GM18502 (cell line): Measurements from ENCODE around the gene TMEM229B.

Experiments used
- ATAC-seq: cut with Tn5 transposase; IDR thresholded peaks from one replicate; pipeline ENCODE4 v1.9.1; 2021; ENCODE audit warnings: mild to moderate bottlenecking; ENCODE audit not compliant: unreplicated experiment, poor library complexity

TMEM229B gene

DNA sequence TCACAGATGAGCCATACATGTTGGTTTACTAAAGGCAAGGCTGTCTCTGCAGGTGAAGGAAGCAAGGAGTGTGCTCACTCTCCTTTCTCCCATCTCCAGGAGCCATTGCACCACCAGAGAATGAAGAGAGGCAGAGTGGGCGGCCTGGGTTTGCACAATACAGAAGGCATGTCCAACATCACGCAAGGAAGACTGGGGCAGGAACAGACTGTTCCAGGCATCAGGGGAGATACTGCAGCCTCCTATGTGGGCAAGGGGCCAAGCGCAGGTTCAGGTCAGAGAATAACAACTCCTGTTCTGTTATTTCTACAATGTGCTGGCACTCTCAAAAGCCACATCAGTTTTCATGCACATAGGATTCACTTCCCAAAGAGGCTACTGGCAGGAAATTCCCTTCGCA lies 1.7 kb upstream of the TMEM229B start:
- no peak for ATAC-seq

DNA sequence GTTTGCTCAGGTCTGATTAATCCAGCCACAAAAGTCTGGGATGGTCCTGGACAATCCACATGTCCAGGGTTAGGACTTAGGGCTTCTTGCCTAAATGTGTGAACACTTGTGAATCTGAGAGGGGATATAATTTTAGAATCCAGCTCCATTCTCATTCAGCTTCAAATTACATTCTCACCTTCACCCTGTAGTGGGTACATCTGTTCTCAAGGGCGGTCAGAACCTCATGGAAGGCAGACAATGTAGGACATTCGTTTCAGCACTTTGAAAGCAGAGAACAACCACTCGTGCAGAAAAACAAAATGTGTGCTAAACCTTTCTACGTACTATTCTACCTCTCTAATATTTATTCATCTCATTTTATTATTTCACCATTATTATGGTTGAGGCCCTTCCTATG lies 1.2 kb downstream of the TMEM229B start:
- no peak for ATAC-seq

DNA sequence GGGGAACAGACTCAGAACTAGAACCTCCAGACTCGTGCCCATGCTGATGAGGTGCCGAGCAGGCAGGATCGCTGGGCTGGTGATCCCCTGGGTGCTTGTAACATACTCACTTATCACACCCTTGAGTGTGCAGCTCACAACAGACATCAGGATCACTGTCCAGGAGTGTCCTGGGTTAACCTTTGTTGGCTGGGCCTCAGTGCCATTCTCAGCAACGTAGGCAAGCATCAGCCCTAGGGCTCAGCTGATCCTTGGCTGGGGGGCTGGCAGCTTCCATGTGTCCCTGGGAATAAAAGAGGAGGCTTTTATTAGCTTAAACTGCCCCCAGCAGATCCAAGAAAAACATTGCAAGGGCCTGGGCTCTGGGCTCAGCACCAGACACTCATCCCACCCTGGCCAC lies 1.6 kb downstream of the TMEM229B start:
- ATAC-seq, result no peak

DNA sequence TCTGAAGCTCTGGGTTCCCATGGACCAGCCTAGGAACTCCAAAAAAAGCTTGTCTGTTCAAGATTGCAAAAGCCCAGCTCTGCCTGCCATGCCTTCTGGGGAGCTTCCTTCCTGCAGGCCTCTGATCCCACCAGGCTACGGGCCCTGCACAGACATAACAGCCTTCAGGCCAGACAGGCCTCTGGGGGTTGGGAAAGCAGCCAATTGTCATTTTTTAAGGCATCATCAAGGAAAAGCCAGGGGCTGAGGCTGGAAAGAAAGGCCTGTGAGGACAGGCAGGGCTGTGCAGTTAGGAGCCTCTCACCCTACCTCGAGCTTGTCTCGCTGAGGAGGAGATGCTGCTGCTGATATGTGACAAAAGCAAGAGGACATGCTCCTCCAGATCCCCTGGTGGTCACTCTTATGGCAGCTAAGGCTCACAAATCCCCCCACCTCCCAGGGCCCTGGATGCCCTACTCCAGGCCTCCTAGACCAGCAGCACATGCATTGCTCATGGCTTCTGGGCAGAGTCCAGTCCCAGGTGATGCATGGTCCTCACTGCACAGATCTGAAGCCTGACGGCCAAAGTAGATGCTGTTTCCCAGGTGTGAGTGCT lies 2.9 kb downstream of the TMEM229B start:
- ATAC-seq, result no peak

DNA sequence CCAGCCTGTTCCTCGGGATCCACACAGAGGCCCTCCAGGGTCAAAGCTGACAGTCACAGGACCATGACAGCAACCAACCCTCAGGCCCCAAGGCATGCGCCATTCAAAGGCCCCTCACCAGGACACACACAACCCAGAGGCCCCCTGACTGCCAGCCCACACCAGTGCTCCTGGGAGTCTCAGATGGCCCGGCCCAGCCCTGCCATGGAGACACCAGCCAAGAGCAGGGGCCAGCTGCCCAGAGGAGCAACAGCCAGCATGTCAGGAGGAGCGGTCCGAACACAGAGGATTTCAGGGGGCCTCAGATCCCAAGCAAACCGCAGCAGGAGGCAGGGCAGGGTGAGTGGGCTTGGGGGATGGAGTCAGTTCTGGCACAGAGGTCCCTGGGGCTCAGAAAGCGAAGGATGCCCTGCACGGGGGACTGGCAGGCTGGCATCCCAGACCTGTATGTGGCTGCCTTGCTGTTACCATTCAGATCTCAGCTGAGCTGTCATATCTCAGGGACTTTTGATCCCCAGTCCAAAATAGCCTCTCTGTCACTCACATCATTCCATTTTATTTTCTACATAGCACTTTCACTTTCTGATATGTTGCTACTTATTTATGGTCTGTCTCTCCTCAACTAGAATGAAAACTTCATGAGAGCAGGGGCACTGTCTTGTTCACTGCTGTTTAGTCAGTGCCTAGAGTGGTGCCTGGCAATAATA lies 4.8 kb downstream of the TMEM229B start:
- ATAC-seq, result no peak

DNA sequence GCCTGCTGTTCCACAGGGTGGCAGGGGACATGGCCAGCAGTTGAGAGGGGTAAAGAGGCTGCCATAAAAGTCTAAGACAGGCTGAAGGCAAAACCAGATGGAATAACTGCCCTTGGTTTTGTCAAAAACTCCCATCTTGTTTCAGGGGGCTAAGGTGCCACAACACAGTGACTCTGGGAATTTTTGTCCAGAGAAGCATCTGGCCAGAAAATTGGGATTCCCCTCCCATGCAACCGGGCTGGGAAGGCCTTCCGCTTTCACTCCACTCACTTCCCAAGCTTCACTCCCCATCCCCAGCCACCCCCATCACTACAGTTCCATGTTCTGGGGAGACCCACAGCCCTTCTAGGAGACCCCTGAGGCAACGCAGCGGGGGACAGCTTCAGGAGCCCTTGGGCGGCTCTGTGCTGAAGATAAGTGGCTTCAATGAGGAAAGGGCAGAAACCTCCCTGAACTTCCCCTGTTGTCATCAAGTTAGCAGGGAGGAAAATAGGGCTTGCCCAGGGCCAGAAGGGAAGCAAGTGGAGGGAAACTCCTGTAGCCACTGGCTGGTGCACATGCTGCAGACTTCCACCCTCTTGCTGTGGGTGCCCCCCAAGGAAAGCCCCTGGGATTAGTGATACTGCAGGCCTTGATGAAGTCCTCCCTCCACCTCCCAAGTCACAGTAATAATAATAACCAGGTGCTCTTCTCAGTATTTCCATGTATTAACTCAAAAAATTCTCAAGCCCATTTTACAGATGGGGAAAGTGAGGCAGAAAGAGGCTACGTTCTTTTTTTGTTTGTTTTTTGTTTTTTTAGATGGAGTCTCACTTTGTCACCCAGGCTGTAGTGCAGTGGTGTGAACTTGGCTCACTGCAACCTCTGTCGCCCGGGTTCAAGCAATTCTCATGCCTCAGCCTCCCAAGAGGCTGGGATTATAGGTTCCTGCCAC lies 6.0 kb downstream of the TMEM229B start:
- no peak for ATAC-seq

DNA sequence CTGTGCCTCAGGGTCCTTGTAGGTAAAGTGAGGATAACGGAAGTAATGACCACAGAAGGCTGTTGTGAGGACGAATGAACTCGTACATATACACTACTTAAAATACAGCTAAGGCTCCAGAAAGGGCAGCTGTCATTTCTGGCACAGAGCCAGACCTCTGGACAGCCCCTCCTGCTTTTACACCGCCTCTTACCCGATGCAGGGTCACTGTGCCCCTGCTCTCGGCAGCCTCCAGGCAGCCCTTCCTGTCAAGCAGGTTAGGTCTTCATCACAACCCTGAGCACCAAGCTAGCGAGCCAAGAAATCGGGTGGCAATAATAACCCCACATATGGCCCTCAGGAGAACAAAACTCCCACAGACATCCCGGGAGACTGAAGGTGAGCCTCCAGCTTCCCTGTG lies 8.5 kb downstream of the TMEM229B start:
- ATAC-seq, result no peak

DNA sequence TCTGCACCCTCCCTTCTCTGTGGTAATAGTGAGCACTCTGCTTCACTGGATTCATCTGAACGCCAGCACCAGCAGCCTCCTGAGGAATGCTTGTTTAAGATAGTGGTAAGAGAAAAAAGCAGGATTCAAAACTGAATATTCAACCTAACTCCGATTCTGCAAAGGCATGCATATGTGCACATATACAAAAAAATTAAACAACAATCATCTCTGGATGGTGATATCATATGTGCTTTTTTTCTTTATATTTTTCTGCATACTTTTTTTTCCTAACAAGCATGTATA lies 9.8 kb downstream of the TMEM229B start:
- ATAC-seq, result no peak

DNA sequence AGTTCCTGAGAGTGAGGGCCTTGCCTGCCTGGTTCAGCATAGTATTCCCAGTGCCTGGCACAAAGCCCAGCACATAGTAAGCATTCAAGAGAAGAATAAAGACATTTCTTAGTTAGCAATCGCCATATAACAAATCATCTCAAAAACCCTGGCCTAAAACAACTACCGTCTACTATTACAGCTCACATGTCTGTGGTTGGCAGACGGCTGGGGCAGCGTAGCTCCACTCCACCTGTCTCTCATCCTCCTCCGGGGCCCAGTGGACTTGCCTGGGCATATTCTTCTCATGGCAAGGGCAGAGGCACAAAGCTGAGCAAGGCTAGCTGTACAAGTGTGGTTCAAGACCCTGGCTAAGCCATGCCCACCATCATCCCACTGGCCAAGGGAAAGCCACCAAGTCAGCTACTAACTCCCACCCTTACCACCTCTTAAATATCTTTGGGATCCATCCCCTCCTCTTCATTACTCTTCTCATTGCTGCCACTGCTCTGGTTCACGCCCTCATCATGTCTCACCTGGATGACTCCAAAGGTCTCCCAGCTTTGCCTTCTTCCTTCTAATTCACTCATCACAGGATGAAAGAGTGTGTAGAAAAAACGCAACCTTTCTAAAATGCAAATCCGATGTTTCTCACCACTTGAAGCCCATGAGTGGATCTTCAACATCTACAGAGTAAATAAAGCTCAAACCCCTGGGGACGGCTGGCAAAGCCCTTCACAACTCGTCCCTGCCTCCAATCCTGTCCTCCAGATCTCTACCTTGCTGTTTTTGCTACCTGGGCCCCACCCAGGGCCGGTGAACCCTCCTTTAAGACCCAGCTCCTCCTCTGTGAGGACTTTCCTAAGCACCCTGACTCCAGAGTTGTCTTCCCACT lies 10.4 kb downstream of the TMEM229B start:
- ATAC-seq, result no peak

DNA sequence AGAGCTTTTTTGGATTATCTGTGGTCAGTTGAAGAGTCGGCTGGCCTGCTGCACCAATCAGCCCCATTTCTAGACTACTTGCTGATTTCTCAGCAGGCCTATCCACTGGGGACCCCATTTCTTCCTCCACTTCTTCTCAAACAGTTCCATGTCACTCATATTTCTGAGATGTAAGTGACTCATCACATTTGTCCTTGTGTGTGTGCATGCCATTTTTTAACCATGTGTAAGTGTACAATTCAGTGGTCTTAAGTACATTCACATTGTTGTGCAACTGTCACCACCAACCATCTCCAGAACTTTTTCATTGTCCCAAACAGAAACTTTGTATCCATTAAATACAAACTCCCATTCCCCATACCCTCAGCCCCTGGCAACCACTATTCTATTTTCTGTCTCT lies 14.2 kb downstream of the TMEM229B start:
- ATAC-seq, result no peak

DNA sequence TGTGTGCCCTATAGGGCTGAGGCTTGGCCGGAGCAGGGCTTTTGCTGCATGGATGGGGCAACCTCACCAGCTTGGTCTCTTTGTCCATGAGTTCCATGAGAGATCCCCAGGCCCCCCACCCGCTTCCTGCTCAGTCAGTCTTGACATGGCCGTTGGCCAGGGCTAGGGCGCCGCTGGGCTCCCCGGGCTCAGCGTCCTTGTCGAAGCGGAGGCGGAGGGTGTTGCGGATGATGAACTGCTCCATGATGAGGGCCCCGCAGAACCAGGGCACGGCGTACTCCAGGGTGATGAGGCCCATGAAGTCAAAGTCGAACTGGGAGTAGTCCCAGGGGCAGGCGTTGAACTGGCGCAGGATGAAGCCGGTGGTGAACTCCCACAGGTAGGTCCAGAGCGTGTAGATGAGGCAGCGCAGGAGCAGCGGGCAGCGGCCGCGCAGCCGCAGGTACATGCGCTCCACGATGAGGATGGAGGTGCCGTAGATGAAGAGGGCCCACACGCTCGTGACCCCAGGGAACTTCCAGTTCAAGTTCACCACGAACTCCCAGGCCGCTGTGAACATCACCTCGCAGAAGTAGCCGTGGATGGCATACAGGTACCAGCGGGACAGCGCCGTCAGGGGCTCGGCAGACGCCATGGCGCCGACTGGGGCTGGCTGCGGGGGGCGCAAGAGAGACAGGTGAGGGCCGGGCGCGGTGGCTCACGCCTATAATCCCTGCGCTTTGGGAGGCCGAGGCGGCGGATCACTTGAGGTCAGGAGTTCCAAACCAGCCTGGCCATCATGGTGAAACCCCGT lies 15.0 kb downstream of the TMEM229B start:
- ATAC-seq, result no peak

DNA sequence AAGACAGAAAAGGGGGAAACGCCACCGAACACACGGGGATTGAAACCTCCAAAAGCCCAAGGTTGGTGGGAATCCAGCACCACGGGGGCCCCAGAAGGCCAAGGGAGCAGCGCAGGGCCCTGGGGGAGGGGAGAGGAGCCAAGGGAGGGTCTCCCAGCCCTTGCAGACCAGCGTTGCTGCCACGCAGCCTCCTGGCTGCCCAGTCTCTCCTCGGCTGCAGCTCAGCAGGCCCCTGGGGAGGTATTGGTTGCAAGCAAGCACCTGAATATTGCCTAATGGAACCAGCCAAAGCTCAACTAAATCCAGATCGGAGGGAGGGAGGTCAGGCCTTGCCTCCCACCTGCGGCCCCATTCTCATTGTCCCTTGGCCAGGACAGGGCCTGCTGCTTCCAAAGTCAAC lies 15.8 kb downstream of the TMEM229B start:
- ATAC-seq, result no peak

DNA sequence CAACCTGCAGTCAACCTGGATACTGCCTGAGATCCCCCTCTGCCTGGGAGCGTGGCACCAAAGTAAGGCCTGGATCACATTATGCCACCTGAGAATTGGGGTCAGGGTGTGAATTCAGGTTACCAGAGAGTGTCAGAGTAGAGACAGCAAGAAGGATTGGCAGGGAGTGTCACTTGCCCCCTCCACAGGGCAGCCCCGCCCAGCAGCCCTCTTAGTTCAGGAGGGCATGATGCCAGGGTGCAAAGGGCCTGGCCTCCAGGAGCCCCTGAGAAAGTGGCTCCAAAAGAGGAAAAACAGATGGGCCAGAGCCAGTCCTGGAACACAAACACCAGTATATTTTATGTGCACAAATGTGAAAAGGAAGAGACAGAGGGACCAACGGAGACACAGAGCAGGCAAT lies 18.6 kb downstream of the TMEM229B start:
- no peak for ATAC-seq

DNA sequence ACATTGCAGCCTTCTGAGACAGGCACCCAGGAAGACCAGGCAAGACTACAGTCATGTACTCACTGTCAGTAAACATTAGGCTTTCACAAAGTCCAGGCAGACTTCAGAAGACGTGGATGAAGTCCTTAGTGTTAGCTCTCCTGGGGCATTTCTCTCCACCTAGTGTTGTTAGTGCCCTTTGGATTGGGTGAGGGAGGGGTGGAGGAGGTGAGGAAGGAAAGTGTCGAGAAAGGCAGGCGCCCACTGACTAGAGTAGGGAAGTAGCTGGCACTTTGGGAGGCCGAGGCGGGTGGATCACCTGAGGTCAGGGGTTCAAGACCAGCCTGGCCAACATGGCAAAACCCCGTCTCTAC lies 20.2 kb downstream of the TMEM229B start:
- no peak for ATAC-seq

DNA sequence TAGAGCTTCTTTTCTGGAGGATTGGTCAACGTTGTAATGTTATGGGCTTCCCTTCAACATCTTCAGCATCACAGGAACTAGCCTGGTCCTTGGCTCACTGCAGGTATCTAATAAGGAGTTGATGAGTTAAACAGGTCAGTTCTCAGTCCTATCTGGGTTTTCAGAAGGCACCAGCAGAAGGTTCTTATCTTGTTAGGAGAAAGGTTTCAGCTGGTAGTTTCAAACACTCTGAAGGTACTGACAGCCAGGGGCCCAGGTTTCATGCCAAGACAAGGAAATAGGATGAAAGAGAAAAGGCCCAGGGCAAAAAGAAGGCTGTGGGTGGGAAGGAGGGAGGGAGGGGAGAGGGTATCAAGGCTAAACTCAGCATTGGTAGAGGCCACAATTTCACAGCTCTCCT lies 21.4 kb downstream of the TMEM229B start:
- ATAC-seq, result no peak

DNA sequence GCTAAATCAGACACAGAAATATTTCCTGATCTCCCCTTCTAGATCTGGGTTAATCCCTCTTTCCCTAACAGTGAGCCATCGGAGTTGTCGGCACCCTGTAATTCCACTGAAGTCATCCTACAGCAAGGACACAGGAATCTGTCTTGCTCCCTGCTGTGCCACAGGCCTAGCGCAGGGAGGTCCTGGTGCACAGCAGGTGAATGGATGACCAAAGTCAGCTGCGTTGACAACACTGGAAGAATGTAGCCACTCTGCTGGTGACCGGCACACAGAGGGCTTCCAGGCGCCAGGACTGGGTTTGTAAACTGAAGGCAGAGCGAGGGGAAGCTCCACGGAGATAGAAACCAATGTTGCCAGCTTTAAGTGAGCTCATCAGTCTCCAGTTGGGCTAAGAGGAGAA lies 23.6 kb downstream of the TMEM229B start:
- no peak for ATAC-seq

DNA sequence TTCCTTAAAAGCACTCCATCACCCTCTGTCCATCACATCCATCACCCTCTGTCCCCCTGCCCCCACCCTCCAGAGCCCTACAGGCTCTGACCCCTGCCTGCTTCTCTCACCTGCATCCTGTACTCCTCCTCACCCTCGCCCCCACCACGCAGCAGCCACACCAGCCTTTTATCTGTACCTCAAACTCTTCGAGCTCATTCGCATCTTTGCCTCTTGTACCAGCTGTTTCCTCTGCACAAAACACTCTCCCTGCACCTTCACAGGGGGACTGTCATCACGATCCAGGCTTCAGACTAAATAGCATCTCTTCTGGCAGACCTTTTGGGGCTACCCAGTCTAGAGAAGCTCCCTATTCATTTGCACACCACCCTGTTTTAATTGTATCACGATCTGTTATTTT lies 24.1 kb downstream of the TMEM229B start:
- ATAC-seq, result no peak

DNA sequence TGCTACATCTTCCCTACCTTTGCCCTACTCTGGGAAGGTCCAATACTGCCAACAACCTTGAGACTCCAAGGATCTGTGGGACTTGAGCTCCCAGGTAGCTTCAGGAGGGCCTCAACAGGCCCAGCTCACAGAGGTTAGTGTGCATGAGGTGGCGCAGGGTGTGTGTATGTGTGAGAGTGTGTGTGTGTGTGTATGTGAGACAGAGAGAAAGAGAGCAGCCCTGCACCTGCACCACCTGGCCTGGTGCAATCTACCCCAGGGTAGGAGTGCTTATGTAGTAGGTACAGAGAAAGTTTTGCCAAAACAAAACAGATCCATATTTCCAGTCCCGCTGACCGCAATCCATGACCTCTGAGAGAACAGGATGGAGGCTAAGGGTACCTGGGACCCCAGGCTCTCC lies 24.6 kb downstream of the TMEM229B start:
- ATAC-seq, result no peak

DNA sequence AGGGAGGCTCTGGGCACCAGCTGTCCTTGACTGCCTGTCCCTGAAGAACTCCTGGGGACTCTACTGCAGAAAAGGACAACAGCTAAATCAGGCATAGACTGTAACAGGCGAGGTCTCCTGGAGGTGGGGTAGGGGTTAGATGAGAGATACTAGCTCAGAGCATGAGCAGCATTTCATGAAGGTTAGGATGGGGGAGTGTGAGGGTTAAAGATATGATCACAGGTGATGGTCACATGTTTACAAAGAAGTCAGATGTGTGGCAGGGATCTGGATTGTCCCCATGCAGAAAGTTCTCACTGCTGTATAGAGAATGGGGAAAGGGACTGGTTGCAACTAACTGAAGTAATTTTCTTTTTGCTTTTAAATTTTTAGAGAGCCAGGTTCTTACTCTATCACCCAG lies 26.5 kb downstream of the TMEM229B start:
- ATAC-seq, result no peak
